ENCODE measurements around the gene CCDC102A.
"Not testable (repeated sequence)": the region's sequence is repeated elsewhere in the genome, so short reads cannot be mapped to it uniquely, and the experiment has no call there.

CCDC102A gene

DNA sequence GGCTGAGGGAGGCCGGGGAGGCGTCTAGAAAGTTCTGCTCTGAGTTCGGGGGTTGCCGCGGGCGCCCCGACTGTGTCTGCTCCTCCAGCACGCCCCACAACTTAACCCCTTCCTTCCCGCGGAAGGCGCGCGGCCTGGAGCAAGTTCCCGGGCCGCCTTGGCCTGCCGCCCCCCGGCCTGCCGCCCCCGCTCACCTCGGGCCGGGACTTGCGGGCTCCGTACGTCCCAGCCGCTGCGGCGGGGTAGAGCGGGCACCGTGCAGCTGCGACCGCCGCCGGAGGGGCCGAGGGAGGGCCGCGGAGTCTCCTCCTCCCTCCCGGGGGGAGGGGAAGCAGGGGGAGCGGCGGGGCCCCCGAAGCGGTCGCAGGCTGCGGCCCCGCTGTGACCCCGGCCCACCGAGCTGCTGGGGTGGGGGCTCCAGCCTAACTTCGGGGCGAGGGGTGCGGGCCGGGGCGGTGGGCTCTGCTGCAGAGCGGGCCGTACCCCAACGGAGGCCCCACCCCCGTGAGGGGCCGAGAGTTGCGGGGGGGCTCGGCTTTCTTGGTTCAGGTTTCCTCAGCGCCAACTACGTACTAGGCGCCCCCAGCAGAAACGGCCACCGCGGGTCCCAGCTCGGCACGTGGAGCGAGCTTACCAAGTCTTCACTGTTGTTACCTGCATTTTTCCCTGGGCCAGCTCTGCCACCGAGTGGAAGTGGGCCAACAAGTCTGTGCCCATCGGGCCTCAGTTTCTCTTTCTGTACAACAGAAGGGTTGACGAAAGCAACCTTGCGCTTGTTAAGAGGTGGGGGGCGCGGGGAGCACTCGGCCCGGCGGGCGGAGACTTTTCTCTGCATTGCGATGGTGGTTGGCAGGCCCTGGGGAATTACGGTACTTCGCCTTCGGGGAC lies at the start of gene CCDC102A:
CCDC102A (minus strand) TSS at position 266 of the 888 bp plus-strand sequence. CDS start 7,394 bp downstream, outside the sequence.
- DNase-seq (ENCODE audit: low read depth), result no peak

DNA sequence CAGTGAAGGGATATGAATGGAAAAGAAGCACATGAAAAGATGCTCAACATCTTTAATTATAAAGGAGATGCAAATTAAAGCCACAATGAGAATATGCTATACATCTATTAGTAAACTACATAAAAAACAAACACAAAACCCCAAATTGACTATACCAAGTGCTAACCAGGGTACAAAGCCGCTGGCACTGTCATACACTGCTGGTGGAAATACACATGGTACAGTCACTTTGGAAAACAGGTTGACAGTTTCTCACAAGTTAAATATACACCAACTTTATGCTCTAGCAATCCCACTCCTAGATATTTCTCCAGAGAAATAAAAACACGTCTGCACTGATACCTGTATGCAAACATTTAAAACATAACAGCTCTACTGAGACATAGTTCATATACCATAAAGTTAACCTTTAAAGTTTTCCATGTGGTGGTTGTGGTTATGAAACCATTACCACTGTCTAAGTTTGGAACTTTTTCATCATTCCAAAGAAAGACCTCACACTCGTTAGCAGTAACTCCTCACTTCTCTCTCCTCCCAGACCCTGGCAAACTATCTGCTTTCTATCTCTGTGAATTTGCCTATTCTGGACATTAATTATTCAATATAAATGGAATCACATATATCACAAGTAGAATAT lies 48.8 kb upstream of the CCDC102A start:
- DNase-seq (ENCODE audit: low read depth), result no peak

DNA sequence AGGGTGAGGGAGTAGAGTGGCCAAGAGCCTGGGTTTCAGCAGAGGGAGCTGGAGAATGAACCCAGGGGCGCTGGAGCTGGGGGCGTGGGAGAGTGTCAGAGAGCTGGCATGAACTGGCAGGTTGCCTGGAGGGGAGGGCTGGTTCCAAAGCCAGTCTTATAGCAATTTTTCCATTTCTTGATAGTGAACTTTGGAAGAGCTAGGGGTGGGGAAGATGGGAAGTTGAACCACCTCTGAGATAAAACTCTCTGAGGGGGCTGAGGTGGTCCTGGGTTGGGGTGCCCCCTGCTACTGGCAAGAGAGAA lies 42.9 kb upstream of the CCDC102A start:
- DNase-seq (ENCODE audit: low read depth), result no peak

DNA sequence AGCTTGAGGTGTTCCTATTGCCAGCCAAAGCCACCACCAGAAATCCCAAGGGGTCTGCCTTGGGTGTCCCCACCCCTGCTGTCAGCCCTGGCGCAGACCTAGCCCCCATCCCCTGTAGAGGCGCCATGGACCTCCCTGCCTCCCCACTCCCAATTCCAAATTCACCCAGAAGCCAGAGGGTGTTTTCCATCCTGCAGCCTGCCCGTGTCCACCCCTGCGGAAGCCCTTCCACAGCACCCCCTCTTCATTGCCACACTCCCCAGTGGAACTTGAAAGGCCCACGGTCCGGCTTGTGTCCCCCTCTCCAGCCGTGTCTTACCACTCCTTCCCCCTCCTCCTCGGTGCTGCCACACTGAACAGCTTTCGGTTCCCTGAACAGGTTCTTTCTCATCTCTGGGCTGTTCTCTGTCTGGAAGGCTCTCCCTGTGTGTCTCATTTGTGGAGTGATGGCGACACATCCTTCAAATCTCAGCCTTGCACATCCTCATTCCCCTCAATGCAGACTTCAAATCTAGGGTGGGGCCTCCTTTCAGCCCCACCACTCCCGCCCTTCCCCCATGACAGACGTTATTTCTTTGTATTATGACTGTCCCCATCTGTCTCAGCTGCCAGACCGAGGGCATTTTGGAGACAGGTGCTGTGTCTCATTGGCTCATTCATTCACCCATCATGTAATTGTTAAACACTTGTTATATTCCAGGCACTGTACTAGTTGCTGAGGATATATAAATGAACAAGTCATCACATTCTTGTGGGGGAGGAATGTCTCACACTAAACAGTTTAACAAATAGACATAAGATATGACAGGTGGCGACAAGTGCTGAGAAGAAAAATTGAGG lies 42.4 kb upstream of the CCDC102A start:
- DNase-seq (ENCODE audit: low read depth), result no peak

DNA sequence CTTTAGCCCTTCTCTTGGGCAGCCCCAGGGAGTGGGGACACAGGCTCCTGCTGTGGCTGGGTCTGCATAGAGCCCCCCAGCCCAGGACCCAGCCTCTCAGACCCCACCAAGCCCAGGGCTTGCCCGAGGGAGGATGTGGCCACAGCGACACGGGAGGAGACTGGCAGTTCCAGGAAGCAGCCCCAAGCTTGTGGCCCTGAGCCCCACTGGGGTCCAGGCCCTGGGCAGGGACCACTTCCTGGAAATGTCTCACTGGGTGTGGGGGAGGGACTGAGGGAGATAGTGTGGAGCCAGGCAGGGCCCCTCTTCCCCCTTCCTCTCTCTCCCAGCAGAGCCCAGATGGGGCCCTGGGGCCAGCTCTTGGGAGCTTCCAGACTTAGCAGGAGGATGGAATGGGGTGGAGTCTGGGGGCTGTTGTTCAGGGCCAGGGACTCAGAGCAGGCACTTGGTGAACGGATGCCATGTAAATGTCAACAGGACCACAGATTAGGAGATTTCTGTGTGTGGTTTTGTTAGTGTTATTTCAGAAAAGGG lies 41.4 kb upstream of the CCDC102A start:
- DNase-seq (ENCODE audit: low read depth), result no peak

DNA sequence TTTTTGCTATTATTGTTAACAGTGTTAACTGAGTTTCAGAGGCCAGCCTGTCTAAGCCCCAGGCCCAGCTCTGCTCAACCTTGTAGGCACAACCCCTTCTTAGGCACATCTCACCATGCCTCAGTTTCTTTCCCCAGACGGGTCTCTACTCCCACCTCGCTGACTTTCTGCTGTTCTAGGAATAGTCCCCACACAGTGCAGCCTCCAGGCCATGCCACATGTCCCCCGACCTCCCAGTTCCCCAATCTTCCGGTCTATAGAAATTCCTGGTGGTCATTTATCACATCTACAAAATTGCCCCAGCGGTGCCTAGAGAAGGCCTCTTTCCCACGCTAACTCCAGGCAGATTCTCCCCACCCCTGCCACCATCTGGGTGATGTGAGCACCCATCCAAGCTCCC lies 40.8 kb upstream of the CCDC102A start:
- DNase-seq (ENCODE audit: low read depth), result no peak

DNA sequence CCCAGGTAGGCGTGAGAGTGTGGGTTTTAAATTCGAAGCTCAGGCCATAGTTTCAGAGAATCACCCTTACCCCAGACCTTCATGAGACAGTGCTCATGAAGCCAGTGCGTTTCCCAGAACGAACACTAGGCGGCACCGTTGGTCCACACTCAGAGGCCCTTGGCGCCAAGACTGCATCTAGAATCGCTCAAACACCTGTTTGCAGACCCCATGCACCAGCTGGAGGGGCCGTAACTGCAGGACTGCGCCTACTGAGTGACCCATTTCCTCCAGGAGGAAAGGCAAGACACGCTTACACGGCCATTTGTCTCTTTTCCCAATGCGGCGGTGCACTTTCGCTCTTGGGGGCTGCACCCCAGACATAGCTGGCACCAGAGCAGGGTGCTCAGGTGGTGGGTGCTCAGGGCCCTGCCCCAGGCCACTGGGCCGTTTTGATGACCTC lies 40.1 kb upstream of the CCDC102A start:
- peak; percentile 41 for DNase-seq (ENCODE audit: low read depth)

DNA sequence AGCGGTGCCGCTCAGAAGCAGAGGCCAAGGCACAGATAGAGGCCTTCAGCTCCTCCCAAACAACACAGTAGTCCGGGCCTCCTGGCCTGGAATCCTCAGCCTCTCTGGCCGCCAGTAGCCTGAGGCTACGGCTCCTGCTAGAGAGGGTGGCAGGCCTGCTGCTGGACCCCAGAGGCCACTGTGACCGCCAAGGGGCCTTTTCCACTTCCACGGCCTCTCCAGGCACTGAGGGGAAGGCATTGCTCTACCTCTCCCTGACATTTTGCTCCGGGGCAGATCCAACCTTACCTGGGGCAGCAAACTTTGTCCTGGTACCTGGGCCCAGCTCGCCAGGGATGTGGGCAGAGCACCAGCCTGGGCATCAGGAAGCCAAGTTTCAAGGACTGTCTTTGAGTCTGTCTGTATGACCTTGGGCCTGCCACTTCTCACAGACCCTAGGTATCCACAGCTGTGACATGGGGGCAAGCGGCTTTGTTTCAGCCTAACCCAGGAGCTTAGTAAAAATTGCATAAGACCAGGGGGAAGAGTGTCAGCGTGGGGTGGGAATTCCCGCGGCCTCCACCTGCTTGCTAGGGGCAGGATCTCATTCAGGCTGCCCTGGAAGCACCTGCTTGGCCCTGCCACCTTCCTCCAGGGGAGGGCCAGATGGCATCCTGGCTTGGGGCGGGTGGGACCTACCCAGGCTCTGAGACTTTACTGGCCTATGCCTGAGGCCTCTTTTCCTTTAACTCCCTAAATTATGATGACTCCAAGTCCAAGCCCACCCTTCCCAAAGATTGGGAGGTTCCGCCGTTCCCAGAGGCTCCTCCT lies 39.3 kb upstream of the CCDC102A start:
- DNase-seq (ENCODE audit: low read depth), result no peak

DNA sequence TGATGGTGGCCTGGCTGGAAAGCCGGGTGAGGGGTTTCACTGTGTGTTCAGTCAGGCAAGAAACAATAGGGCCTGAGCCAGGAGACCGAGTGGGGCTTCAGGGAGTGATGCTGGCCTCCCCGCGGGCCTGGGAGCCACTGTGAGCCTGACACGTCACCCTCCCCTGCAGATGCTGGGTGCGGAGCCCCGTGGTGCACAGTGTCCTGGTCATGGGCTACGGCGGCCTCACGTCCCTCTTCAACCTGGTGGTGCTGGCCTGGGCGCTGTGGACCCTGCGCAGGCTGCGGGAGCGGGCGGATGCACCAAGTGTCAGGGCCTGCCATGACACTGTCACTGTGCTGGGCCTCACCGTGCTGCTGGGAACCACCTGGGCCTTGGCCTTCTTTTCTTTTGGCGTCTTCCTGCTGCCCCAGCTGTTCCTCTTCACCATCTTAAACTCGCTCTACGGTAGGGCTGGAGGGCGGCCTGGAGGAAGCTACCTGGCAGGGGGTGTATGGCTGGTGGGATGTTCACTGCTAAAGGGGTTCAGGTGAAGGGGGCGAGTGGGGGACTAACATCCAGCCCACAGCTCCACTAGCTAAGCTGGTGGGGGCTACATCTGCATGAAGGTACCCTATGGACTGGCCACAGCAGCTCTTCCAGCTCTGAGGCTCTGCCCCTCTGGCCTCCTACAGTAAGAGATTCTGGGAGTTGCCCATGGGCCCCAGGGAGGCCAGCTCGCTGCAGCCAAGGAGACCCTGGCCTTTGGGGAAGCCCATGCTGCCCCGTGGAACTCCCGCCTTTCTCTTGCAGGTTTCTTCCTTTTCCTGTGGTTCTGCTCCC lies 38.5 kb upstream of the CCDC102A start:
- no peak for DNase-seq (ENCODE audit: low read depth)

DNA sequence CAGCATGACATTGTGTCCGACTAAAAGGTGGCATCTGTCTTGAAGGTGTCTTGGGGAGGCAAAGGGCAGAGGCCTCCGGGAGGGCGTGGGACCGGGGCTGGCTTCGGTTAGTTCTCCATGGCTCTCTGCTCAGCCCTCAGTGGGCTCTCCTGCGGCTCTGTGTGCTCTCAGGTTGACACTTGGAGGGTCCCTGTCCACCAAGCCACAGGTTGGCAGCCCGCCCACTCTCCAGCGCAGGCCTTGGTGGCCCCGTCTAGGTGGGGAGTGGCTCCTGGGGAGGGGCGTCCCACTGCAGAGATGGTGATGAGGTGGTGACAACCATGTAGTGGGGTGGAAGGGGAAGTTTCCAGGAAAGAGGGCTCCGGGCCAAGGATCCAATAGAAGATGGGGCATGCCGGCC lies 37.7 kb upstream of the CCDC102A start:
- DNase-seq (ENCODE audit: low read depth), result no peak

DNA sequence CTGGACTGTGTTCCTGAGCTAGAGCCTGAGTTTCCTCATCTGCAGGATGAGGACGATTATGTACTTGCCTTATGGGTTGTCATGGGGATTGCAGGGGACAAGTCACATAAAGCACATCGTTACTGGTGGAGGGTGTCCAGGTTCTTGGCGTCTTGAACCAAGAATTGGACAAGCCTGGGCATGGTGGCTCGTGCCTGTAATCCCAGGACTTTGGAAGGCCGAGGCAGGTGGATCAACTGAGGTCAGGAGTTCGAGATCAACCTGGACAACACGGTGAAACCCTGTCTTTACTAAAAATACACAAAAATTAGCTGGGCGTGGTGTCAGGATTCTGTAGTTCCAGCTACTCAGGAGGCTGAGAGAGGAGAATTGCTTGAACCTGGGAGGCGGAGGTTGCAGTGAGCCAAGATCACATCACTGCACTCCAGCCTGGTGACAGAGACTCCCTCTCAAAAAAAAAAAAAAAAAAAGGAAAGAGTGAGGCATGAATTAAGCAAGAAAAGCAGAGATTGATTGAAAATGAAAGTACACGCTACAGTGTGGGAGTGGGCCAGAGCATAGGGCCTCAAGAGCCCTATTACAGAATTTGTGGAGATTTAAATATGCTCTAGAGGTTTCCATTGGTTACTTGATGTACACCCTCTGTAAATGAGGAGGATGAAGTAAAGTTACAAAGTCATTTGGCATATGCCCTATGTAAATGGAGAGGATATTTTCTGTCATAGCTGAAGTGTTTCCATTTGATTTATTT lies 36.8 kb upstream of the CCDC102A start:
- no peak for DNase-seq (ENCODE audit: low read depth)

DNA sequence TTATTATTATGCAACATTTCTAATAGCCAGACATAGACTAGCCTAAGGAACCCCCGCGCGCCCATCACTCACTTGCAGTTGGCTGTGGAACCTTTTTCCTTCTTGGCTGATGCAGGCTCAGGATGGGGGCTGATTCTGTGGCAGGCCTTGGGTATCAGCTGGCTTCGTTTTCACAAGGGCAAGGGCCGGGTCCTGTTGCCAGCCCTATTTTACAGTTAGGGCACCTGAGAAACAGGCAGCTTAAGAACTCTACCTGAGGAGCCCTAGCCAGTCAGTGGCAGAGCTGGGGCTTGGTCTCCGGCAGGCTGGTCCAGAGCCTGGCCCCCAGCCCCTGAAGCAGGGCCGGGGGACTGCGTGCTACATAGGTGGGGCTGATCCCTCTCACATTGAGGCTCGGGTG lies 34.7 kb upstream of the CCDC102A start:
- no peak for DNase-seq (ENCODE audit: low read depth)

DNA sequence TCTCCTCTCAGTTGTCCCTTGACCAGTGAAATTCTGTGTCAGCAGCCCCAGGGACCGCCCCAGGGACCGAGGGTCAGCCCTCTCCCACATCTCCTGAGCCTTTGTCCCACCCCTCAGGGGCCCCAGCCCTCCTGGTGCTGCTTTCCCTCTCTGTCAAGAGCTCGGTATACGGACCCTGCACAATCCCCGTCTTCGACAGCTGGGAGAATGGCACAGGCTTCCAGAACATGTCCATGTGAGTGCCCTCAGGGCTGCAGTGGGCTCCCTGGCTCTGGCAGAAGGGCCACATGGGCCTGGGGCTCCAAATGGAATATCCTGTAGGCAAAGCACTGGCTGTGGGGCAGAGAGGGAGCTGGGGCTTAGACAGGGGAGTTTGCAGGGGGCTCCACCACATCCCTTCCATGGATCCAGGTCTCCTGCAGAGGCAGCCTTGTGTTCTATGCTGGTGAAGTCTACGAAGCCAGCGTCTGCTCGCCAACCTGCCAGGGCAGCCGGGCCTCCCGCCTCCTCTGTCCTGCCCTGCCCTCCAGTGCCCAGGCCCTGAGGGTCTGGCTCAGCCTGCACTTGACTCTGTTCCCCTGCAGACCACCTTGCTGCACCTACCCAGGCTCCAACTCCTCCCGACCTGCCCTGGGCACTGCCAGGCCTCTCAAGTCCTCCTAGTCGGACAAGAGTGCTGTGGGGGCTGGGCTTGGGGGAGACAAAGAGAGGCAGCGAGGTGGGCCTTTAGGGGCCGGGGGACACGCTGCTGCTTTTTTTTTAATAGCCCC lies 34.1 kb upstream of the CCDC102A start:
- no peak for DNase-seq (ENCODE audit: low read depth)

DNA sequence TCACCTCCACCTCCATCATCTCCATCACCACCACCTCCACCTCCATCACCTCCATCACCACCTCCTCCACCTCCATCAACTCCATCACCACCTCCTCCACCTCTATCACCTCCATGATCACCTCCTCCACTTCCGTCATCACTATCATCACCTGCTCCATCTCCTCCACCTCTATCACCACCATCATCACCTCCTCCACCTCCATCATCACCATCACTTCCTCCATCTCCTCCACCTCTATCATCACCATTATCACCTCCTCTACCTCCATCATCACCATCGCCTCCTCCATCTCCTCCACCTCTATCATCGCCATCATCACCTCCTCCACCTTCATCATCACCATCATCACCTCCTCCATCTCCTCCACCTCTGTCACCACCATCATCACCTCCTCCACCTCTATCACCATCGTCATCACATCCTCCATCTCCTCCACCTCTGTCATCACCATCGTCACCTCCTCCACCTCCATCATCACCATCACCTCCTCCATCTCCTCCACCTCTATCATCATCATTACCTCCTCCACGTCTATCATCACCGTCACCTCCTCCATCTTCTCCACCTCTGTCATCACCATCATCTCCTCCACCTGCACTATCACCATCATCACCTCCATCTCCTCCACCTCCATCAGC lies 33.1 kb upstream of the CCDC102A start:
- no peak for DNase-seq (ENCODE audit: low read depth)

DNA sequence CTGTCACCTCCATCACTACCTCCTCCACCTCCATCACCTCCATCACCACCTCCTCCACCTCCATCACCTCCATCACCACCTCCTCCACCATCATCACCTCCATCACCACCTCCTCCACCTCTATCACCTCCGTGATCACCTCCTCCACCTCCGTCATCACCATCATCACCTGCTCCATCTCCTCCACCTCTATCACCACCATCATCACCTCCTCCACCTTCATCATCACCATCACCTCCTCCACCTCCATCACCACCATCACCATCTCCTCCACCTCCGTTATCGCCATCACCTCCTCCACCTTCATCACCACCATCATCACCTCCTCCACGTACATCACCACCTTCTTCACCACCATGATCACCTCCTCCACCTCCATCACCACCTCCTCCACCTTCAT lies 32.4 kb upstream of the CCDC102A start:
- DNase-seq (ENCODE audit: low read depth), result not testable (repeated sequence)

DNA sequence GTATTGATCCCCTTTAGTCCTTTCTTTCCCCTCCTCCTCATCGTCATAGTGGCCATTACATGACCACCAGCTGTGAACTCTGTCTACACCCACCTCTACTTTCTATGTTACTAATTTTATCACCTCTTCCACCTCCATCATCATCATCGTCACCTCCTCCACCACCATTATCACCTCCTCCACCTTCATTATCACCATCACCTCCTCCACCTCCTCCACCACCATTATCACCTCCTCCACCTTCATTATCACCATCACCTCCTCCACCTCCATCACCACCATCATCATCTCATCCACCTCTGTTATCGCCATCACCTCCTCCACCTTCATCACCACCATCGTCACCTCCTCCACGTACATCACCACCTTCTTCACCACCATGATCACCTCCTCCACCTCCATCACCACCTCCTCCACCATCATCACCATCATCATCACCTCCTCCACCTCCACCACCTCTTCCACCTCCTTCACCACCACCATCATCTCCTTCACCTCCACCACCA lies 31.9 kb upstream of the CCDC102A start:
- no peak for DNase-seq (ENCODE audit: low read depth)

DNA sequence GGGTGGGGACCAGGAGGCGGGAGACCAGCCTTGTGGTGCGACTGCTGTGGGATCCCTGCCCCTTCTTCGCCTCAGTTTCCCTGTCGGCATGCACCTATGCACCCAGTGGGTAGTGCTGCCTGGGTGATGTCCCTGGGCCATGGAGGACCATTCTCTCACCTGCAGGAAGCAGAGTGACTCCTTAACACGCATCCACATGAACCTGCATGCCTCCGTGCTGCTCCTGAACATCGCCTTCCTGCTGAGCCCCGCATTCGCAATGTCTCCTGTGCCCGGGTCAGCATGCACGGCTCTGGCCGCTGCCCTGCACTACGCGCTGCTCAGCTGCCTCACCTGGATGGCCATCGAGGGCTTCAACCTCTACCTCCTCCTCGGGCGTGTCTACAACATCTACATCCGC lies 31.3 kb upstream of the CCDC102A start:
- DNase-seq (ENCODE audit: low read depth), result no peak

DNA sequence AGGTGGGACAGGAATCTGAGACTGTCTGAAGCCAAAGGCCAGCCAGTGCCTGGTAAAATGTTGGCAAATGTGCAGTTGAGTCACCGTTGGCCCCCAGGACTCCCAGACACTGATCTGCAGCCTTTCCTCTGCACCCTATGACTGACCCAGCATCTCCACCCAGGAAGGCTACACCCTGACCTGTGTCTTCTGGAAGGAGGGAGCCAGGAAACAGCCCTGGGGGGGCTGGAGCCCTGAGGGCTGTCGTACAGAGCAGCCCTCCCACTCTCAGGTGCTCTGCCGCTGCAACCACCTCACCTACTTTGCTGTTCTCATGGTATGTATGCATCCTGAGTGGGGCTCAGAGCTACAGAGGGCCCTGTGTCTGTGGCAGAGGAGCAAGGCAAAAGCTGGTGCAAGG lies 30.1 kb upstream of the CCDC102A start:
- DNase-seq (ENCODE audit: low read depth), result no peak

DNA sequence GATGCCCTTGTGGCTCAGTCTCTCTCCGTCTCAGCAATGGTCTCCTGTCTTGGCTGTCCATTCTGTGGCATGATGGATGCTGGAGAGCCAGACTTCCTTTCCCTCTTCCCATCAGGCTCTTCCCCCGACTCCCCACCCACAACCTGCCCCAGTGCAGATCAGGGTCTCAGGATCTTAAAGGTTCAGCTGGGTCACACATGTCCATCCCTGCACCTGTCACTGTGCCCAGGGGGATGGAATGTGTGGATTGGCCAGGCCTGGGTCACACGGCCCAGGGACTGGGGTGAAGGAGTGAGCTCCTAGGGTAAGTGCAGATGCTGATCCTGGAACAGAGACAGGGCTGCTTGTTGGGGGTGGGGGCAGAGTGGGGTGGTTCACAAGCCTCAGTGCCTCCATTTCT lies 29.1 kb upstream of the CCDC102A start:
- no peak for DNase-seq (ENCODE audit: low read depth)
